Measurements from ENCODE around the gene UBAP1.

UBAP1 gene

GRCh38 chr9:34227445-34227844, 48.6 kb downstream of the UBAP1 start:
- no peak overlapping the region for H3K4me3 ChIP-seq (ENCODE audit: low read depth, low read length)
- no peaks in the 10 kb centered on the region for H3K4me1 ChIP-seq
- TF ChIP-seq CTCF (IDR thresholded peaks at IDR 0.05; ENCODE audit: low read depth, low read length), result no peak
- H3K36me3 ChIP-seq, result peaks cover 3% of the 10 kb centered on the region; the same call in 1 of the 2 replicates
- no peaks in the 10 kb centered on the region for H3K27me3 ChIP-seq
- DNase-seq, result no peak
- H3K9me3 ChIP-seq, result no peaks in the 10 kb centered on the region

GRCh38 chr9:34230556-34230955, 51.7 kb downstream of the UBAP1 start:
- Histone ChIP-seq H3K9me3 (no peaks in the 10 kb centered on the region), H3K36me3 (no peaks in the 10 kb centered on the region), H3K4me1 (no peaks in the 10 kb centered on the region), H3K4me3 (ENCODE audit: low read depth, low read length) (no peak overlapping the region), H3K27me3 (no peaks in the 10 kb centered on the region)
- no peak for TF ChIP-seq CTCF (IDR thresholded peaks at IDR 0.05; ENCODE audit: low read depth, low read length)
- DNase-seq, result no peak

GRCh38 chr9:34232201-34232600, 53.4 kb downstream of the UBAP1 start:
- TF ChIP-seq CTCF (IDR thresholded peaks at IDR 0.05; ENCODE audit: low read depth, low read length), result no peak
- Histone ChIP-seq H3K36me3 (peaks cover 6% of the 10 kb centered on the region), H3K9me3 (no peaks in the 10 kb centered on the region), H3K4me1 (no peaks in the 10 kb centered on the region), H3K4me3 (ENCODE audit: low read depth, low read length) (no peak overlapping the region), H3K27me3 (no peaks in the 10 kb centered on the region)
- no peak for DNase-seq

GRCh38 chr9:34233672-34234071, 54.8 kb downstream of the UBAP1 start:
- Histone ChIP-seq H3K4me3 (ENCODE audit: low read depth, low read length) (no peak overlapping the region), H3K4me1 (no peaks in the 10 kb centered on the region), H3K36me3 (peaks cover 19% of the 10 kb centered on the region), H3K27me3 (no peaks in the 10 kb centered on the region), H3K9me3 (no peaks in the 10 kb centered on the region)
- TF ChIP-seq CTCF (IDR thresholded peaks at IDR 0.05; ENCODE audit: low read depth, low read length), result no peak
- no peak for DNase-seq

GRCh38 chr9:34237836-34238235, 59.0 kb downstream of the UBAP1 start:
- no peak for DNase-seq
- Histone ChIP-seq H3K27me3 (no peaks in the 10 kb centered on the region), H3K36me3 (peaks cover 37% of the 10 kb centered on the region), H3K9me3 (no peaks in the 10 kb centered on the region), H3K4me1 (no peaks in the 10 kb centered on the region), H3K4me3 (ENCODE audit: low read depth, low read length) (no peak overlapping the region)
- no peak for TF ChIP-seq CTCF (IDR thresholded peaks at IDR 0.05; ENCODE audit: low read depth, low read length)

- H3K36me3 ChIP-seq, result peaks cover 44% of the 10 kb centered on the region
- H3K9me3 ChIP-seq, result no peaks in the 10 kb centered on the region
- TF ChIP-seq CTCF (IDR thresholded peaks at IDR 0.05; ENCODE audit: low read depth, low read length), result no peak
- H3K4me3 ChIP-seq (ENCODE audit: low read depth, low read length), result no peak overlapping the region
- no peaks in the 10 kb centered on the region for H3K4me1 ChIP-seq
- no peaks in the 10 kb centered on the region for H3K27me3 ChIP-seq
- no peak for DNase-seq
Observed at GRCh38 chr9:34240006-34240405, 61.2 kb downstream of the UBAP1 start.

All from BE2C (cell line).